Lower leg skin (tissue), 4 donors: ENCODE results near the gene VSNL1. TPM values are rescaled to one million over a fixed set of nuclear protein-coding genes. Genes with fewer than 3 reads are reported as not detected.

Experiments used
- DNase-seq, 2 donors: peaks; one replicate each; pipeline ENCODE4 v3.0.0-alpha.2; 2019; ENCODE audit warnings: low spot score in 2 of 2
- H3K4me3 ChIP-seq: fragments of 200-600 bp; sonication (generic); 2 replicates; pipeline ENCODE4 v1.5.1; 2017; ENCODE audit warnings: mild to moderate bottlenecking, low read depth; ENCODE audit not compliant: poor library complexity, severe bottlenecking
- CTCF ChIP-seq, 3 donors: fragments of 450-650 bp; IDR thresholded peaks; one replicate each; pipeline ENCODE4 v1.5.1; 2016; ENCODE audit warnings: antibody characterized with exemption in 3 of 3, mild to moderate bottlenecking in 3 of 3, moderate library complexity in 2 of 3
- POLR2A ChIP-seq, 2 donors: fragments of 450-650 bp; IDR thresholded peaks; one replicate each; pipeline ENCODE4 v1.6.1; 2016 to 2017; ENCODE audit warnings: antibody characterized with exemption in 2 of 2, mild to moderate bottlenecking in 1 of 2, moderate library complexity in 1 of 2
- WGBS, 2 donors: methylation state at CpG; one replicate each; pipeline ENCODE4 v1.1.5; 2018; 5-methylcytosine and 5-hydroxymethylcytosine counted together
- intact Hi-C: fragments of 100-400 bp; cut with DNase I; formaldehyde crosslinking; loops from one replicate; pipeline ENCODE4 v1.15.0; 2023; ENCODE audit warnings: low total_unique reads
- total RNA-seq, 4 donors: library from RNA; depleted of rRNA; stranded (reverse); fragments of >200 nt; gene quantifications; one replicate each; pipeline ENCODE4 v1.1.0, GENCODE V29; 2016

The VSNL1 gene
- total RNA-seq, 4 donors from 2014 or later: 4.9 to 17.7 (median 9.5) TPM

- intact Hi-C loops: no loop called here
- H3K4me3 ChIP-seq: no peak overlapping the region
- DNase-seq: no peak
- TF ChIP-seq POLR2A (IDR thresholded peaks at IDR 0.05) (no peak), CTCF (IDR thresholded peaks at IDR 0.05) (no peak)
- WGBS, 2 donors: 97 to 100% methylated on average over 3 of the region's 3 CpGs
Measured at GRCh38 chr2:17680119-17680518, 139.6 kb downstream of the VSNL1 start.

GRCh38 chr2:17682098-17682857 lies 141.8 kb downstream of the VSNL1 start:
- no peak for DNase-seq
- intact Hi-C loops: no loop called here
- TF ChIP-seq POLR2A (IDR thresholded peaks at IDR 0.05): no peak
- TF ChIP-seq CTCF (IDR thresholded peaks at IDR 0.05): no peak
- no peak overlapping the region for H3K4me3 ChIP-seq
- 86 to 88% methylated on average over 6 of the region's 6 CpGs for WGBS, 2 donors

- TF ChIP-seq CTCF (IDR thresholded peaks at IDR 0.05) (no peak), POLR2A (IDR thresholded peaks at IDR 0.05) (no peak)
- DNase-seq: no peak
- no peak overlapping the region for H3K4me3 ChIP-seq
- intact Hi-C loops: no loop called here
- WGBS, 2 donors: 82 to 83% methylated on average over 2 of the region's 2 CpGs
Measured at GRCh38 chr2:17683981-17684380, 143.5 kb downstream of the VSNL1 start.

- TF ChIP-seq POLR2A (IDR thresholded peaks at IDR 0.05): no peak
- no peak overlapping the region for H3K4me3 ChIP-seq
- intact Hi-C loops: no loop called here
- DNase-seq: no peak
- WGBS, 2 donors: 77 to 83% methylated on average over 1 of the region's 1 CpG
Measured at GRCh38 chr2:17688600-17688999, 148.1 kb downstream of the VSNL1 start.

GRCh38 chr2:17689010-17689409 lies 148.5 kb downstream of the VSNL1 start:
- intact Hi-C loops: no loop called here

GRCh38 chr2:17690776-17691175 lies 150.3 kb downstream of the VSNL1 start:
- intact Hi-C loops: no loop called here
- TF ChIP-seq CTCF (IDR thresholded peaks at IDR 0.05): no peak
- 97 to 98% methylated on average over 7 of the region's 7 CpGs for WGBS, 2 donors
- DNase-seq: no peak
- no peak overlapping the region for H3K4me3 ChIP-seq

More at GRCh38 chr2:17689010-17689409, 148.5 kb downstream of the VSNL1 start:
- no peak for DNase-seq
- H3K4me3 ChIP-seq: no peak overlapping the region
- TF ChIP-seq POLR2A (IDR thresholded peaks at IDR 0.05) (no peak), CTCF (IDR thresholded peaks at IDR 0.05) (no peak)
- 69 to 73% methylated on average over 6 of the region's 6 CpGs for WGBS, 2 donors

Other genes starting within 250 kb of the VSNL1 start
- under 1 TPM in 3 of 4 donors, not detected in 1; 0.15 to 0.30 (median 0.23) TPM for gene RAD51AP2, start 22.3 kb upstream of the VSNL1 start, total RNA-seq
- 10 to 100 TPM; 14.2 to 17.9 (median 15.4) TPM for gene SMC6, start 213.1 kb downstream of the VSNL1 start, total RNA-seq
- 10 to 100 TPM in 1 of 4 donors, 1 to 10 TPM in 3; 4.9 to 10.6 (median 5.3) TPM for gene GEN1, start 213.4 kb downstream of the VSNL1 start, total RNA-seq